ENCODE results near the gene C19orf44.

The C19orf44 gene

DNA sequence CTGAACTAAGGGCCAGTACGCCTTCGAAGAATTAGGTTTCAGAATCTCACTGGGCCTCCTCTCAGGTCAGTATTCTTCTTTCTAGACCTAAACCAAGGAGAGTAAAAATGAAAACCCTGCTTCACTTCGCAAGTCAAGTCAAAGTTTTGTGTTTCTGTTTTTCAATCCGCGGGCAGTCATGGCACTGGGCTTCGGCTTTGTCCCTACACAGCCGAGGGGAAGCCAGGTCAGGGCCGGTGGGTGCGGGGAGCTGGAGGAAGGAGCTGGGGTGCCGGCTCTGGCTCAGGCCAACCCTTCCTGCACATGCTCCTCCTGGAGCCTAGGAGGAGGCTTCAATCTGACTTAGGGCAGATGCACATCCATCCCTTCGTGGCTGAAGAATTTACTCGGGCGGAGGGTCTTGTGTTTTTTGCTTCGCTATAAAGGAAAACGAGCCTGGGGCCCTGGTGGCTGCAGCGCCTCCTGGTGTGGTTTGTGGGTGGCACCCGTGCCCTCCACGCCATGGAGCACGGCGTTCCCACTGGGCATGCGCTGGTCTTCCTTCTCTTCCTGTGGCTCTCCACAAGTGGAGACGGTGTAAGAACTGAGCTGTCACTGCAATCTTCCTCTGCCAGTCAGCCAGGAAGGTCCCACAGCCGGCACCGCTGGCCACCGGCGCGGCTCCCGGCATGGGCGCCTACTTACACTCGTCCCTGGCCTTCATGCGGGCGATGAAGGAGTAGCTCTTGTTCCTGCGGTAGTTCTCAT is 22.5 kb downstream of the C19orf44 start:
- no peak for DNase-seq

DNA sequence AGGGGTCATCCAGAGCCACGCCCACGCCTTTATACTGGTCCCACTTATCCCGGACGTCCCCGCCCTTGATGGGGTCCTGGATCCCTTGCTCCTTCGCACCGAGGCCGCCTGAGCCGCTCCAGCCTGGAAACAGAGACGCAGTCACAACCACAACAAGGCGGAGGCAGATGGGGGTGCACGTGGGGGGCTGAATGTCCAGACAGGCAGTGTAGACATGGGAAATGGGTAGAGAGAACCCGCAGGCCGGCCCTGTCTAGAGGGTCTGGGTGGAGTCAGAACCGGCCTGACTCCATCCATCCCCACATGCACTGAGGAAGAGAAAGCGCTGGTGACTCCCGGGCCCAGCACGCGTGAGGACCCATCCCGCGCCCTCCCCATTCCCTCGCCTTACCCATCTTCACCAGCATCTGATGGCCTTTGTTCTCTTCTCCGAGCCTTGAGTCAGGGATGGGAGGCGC is 23.1 kb downstream of the C19orf44 start:
- no peak for DNase-seq

DNA sequence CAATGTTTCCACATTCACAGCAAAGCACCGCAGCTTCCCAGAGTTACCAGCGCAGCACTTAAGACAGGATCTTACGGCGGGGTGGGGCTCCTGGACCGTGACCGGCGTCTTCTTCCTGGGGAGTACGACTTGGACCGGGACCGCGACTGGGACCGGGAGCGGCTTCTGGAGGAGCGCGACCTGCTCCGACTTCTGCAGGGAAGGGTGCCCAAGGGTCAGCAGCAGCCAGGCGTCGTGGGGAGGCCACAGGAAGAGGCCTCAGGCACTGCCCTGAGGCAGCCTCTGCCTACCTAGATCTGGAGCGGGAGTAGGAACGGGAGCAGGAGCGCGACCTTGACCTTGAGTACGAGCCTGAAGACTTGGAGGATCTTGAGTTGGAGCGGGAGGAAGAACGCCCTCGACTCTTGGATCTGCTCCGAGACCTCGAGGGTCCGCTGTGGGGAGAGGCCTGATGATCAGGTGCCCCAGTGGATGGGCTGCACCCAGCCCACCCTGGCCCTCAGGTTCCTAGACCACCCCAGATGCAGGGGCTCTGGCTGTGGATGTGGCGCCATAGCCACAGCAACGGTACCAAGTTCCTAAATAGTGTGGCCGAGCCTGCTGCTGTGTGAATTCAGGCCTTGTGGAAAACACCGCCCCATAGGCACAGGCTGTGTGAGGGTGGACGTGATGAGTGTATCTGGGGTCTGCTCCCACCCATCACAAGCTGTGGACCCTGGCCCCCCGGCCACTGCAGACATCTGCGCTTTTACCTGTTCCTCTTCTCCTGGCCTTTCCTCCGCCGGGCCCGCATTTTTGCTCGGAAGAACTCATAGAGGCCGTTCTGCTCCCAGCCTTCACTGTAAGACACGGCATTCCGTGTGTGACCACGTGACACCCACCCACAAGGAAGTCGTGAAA is 24.1 kb downstream of the C19orf44 start:
- DNase-seq: no peak

DNA sequence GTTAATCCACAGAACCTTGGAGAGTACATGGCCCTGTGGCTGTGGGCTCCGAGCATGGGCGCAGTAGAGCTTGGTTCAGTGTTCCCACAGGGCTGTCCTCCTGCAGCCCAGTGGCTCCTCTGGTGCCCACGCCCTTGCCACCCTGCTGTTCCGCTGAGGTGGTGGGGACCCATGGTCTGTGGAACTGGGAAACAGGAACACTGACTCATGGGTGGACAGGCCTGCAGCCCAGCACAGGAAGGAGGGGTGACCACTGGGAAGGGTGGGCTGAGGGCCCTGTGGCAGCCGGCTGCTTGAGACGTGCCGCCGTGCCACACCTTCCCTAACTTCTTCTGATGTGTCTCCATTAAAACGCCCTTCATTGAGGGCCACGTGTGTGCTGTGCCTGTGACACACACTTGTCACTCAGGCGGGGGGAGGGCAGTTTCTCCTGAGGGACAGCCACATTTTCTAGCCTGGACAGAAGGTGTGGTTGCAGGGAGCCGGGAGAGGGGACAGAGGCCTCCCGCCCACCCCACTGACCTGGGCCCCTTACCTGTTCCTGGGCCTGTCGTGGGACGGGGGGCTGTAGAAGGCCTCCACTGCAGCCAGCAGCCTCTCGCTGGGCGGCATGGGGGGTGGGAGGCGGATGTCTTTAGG is 24.9 kb downstream of the C19orf44 start:
- no peak for DNase-seq

DNA sequence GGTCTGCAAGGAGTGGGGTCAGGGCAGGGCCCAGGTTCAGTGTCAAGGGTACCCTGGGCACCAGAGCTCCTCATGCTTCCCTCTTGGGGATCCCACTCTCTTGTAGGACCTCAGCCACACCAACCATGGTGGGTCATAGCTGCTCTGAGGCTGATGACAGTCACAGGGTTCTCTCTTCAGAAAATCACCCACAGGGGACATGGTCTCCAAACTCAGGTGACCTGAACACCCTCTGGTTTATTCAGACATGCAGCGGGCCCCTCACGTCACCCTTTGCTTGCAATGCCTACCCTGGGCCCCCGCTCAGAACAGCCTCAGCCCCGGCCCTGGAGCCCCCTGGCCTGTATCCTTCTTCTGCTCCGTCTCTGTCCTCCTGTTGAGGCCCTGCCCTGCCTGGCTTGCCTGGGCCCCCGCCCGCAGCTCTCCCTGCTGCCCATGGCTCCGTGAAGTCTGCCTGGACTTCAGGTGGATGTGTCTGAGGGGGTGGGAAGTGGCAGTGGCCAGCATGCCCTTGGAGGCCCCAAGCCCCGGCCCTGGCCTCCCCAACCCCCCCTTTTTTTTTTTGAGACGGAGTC is 25.6 kb downstream of the C19orf44 start:
- DNase-seq: no peak

DNA sequence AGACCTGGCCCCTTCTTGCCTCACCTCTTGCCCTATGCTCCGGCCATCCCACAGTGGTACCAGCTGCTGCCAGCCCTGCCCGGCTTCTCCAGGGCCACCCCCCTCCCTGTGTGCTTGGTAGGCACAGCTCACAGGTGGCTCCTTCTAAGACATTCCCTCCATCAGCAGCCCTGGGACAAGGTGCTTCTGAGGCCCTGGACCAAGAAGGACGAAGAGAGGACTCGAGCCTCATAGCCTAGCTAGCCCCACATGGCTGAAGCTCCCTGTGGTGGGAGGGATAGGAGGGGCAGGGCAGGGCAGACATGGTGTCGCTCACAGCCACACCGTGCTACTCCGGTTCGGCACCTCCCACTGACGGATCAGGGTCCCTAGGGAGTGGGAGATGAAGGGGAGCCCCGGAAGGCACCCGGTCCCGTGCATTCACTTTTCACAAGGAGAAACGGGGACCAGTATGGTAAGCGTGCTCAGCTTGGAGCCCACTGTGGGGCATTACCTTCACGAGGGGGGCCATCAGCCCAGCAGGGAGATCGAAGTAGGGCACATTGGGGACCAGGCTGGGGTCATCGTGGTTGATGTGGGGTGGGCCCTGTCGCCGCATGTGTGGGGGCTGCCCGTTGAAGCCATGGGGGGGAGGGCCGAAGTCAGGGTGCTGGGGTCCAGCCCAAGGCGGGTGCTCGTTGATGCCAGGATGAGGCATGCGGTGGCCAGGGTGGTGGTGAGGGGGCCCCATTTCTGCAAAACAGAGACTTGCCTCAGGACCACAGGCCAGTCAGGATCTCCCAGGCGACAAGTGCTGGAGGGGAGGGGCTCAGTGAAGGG is 26.6 kb downstream of the C19orf44 start:
- no peak for DNase-seq

DNA sequence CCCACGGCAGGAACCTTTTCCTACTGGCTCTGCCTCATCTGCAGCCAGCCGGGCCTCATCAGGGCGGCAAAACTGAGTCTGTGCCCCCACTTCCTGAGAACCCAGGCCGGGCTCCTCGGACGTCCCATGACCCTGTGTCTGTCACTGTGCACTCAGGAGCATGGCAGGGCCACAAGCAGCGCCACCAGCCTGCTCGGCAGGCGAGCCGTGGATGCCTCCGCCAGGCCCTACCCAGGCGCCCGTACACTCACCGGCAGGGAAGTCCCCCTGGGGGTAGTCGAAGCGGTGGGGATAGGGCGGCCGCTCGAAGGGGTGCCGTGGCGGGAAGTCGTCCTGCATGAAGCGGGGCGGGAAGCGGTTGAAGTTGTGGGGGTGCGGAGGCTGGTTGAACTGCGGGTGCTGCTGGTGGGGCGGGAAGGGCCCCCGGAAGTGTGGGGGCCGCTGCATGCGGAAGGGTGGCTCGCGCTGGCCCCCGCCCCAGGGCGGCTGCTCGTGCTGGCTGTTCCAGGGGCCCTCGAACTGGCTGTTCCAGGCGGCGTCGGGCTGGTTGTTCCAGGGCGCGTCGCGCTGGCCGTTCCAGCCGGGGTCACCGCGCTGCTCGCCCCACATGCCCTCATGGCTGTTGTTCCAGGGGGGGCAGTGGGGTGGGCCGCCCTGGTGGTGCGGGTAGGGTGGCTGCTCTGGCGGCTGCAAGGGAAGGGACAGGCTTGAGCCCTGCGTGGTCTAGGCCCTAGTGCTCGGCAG is 29.0 kb downstream of the C19orf44 start:
- no peak for DNase-seq

DNA sequence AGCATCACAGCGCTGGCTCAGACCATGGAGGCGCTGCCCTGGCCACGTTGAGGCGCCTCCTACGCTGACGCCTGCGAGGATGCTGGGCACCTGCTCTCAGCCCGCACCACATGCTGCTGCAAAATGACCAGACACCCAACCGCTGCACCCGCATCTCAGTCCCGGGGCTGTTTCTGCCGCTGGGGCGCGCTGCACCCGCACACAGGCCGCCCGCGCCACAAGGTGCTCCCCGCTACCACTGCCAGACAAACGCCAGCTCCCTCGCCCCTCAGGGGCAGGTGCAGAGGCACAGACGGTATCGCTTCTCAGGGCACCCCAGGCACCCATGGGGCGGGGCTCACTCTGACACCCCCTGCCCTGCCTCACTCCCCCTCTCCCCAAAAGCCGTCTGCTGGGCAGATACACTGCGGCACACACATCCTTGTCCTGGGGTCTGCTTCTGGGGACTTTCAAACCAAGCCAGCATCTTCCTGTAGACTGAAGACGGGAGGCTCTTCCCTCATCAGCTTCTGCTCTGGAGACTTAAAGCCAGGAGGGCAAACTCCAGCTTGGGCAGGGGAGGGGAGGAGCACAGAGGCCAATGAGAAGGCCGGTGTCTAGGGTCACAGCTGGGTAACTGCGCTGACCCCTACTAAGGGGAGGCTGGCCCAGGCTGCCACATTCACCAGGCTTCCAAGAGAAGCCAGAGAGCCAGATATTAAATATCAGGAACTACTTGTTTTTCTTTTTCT is 29.7 kb downstream of the C19orf44 start:
- no peak for DNase-seq

DNA sequence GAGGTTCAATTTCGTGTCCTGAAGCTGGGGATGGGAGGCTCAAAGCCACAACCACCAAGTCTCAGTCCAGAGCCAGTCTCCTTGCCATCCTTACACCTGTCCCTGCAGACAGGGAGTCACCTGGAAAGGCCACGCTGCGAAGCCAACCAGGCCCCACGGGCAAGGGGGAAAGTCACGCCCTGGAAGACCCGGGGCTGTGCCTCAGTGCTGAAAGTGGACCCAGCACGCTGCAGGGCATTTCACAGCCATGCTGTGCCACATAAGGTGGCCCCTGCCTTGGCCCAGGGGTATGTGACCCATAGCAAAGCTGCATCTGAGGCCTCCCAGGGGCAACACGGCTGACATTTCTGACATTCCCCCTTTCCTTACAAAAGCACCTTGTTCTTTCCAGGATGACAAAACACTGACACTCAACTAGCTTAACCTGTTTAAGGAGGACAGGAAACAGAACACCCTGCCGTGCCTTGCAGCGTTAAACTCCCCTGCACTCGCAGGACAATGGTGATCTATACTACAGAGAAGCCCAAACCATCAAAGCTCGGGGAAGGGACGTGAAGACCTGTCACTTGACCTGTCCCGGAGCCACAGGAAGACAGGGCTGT is 31.2 kb downstream of the C19orf44 start:
- no peak for DNase-seq

DNA sequence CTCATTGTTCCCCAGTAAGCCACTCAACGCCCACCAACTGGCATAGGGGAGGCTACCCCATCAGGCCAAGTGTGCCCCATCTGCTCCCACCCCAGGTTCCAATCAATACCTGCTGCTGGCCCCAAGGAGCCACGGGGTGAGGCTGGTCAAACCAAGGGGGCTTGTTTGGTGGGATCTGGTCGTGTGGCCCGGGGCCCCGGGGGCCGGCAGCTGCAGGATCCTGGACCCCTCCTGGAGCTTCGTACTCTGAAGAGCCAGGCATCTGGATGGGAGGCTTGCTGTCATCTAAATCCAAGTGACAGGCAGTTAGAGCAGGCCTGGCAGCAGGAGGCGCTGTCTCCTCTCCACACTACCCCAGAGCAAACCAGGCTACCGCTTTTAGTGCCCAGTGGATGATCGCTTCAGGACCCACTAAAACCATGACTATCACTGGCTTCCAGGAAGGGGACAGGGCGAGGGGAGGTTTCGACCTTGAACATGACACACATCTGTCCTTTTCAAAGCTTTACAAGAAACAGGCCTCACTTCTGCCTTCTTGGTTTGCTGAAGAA is 31.9 kb downstream of the C19orf44 start:
- peak; percentile 30 to 51 for DNase-seq

DNA sequence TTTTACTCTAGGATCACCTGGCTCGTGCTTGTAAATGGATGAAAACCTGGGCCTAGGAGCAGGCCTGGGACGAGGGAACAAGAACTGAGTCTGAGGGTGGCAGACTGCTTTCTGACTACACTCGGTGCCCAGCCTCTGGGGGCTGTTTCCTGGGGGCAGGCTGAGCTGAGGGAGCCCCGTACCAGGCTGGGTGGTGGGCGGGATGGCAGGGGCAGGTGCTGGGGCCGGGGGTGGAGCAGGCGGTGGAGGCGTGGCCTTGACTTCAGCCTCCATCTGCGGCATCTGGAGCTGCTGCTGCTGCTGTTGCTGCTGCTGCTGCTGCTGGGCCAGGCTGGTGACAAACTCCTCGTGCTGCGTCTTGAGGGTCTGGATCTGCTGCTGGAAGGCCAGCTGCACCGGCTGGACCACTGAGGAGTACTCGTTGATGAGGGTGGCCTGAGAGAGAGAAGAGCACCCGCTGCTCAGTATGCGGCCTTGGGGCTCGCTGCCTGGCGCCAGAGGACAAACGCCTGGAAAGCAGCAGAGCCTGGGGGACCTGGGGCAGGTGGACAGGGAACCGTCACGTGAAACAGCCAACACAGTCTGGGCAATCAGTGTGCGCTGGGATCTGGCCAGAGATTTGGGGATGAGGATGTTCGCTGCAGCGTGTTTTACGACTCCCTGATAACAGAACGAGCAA is 33.4 kb downstream of the C19orf44 start:
- no peak for DNase-seq

DNA sequence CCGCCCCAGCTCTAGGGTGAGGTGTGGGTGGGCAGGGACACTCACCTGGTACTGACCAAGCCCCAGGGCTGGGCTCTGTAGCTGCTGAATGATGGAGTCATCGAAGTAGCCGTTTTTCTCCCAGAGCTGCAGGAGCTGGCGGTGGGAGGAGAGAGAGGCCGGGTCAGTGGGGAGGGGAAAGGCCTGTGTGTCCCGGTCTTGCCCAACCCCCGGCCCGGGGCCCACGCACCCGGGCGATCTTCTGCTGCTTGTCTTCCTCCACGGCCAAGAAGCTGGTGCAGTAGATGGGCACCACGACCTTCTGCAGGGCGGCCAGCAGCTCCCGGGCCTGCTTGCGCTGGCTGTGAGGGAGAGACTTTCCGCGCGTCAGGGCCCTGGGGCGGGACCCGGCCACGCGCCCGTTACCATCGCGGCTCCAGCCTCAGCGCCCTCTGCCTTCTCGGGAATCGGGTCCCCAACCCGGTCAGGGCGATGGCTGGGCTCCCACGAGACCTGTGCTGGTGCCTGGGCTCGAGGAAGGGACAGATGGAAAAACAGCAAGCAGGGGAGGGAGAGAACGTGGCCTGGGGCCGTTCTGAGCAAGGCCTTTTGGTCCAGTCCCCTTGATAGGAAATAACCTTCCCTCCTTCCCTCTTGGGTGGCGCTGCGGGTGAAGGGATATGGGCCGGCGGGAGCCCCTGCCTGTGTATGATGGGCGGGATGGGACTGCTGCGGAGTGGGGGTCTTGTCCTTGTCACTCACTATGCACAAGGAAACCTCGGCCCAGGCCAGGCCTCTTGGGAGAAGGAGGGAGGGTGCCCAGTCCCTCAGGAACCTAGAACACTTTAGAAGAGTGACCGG is 34.6 kb downstream of the C19orf44 start:
- no peak for DNase-seq

DNA sequence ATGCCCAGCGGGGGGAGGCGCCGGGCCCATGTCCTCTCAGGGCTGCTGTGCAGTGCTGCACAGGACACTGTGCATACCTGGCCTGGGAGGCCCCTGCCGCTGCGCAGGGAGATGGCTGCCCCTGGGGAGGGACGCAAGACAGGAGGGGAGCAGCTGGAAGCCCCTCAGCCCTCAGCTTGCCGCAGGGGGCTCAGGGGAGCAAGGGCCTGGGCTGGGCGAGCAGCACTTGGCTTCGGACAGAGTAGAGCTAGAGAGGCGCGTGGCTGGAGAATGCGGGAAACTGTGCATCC is 35.1 kb downstream of the C19orf44 start:
- DNase-seq: no peak

DNA sequence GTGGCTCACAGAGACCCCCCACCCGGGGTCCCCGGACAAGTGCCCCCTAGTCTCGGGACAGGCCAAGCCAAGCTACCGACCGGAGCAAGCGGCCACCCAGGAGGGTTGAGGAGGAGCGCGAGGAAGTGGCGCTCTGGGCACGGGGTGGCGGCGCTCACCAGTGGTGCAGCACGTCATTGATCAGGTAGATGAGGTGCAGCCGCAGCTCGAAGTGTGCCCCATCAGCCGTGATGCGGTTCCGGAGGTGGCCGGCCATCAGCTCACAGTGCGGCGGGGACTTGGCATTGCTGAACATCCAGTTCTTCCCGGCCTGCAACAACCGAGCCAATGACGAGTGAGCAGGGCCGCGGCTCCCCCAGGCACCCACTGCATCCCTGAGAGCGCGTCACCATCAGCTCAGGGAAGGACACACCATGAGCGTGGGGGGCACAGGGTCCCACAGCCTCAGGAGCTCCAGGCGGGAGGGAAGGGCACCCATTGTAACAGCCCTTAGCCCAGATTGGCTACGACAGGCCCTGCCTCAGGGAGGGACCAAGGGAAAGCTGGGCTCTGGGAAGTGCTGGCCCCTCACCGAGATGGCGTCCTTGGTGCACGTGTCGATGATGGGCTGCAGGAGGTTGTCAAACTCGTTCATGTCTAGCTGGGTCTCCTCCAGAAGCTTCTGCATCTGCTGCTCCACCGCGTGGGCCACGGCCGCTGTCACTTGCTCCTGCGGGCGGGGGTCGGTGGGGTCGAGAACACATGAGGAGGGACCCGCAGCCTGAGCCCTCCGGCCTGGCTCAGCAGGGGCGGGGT is 36.4 kb downstream of the C19orf44 start:
- no peak for DNase-seq

DNA sequence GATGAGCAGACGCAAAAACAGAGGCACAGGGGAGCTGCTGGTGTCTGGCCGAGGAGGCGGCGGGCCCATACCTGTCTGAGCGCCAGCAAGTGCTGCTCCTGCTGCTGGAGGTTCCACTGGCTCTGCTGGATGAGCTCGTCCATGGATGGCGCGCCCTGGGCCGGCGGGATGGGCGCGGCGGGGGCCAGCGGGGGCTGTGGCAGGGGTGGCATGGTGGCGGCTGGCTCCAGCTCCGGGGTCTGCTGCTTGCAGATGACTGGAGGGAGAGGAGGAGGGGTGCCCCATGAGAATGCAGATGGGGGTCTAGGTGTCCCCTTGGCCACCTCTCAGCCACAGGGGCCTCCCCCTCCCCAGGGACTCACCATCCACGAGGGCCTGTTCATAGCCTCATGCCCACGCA is 39.2 kb downstream of the C19orf44 start:
- no peak for DNase-seq

DNA sequence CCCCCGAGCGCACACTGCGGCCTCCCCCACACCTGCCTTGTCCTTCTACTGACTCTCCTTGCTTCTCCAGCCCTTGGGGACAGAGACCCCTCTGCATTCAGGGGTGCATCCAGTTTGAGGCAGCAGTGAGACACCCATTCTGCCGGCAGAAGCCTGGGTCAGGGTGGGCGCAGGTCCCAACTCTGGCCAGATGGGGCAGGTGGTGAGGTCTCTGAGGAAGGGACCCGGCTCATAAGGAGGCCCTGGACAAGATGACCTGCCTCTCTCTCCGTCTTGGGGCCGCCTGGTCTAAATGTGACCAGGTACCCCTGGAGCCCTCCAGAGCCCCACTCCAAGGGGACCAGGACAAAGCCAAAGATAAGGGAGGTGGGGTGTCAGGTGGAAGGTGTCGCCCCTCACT is 39.9 kb downstream of the C19orf44 start:
- no peak for DNase-seq

DNA sequence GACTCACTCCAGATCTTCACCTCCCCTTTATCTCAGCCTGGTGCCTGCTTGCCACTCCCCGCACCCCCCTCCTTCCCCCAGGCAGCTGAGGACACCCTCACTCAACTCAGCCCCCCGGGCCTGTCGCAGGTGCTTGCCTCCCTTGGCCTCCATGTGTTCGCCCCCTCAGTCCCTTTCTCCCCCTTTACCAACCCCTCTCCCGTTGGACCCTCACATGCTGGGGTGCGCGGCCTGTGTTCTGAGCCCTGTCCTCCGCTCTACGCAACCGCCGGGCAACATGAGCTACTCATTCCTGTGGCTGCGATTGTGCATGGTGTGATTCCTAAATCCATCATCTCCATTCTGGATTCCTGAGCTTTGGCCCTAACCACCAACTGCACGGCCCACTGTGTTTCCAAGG is 40.9 kb downstream of the C19orf44 start:
- DNase-seq: no peak

DNA sequence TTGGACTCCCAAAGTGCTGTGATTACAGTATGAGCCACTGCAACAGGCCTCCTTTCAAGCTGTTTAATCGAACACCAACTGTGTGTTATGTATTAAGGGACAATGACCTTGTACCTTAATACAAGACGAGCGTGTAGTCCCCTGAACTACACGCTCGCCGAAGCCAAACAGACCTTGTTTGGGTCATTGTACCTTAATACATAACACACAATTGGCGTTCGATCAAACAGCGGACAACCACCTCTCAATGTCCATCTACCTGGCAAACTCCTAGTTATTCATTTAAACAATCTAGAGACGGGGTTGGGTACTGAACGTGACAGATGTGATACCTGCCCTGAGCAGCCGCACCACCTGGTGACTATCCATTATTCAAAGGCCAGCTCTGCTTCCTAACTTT is 44.8 kb downstream of the C19orf44 start:
- DNase-seq: no peak
